Calu3 (cell line): Measurements from ENCODE around the gene PLXNB1. TPM values are rescaled to one million over a fixed set of nuclear protein-coding genes. Genes with fewer than 3 reads are reported as not detected.
A peak's percentile ranks its signal among the peaks of the same experiment; 100 is the strongest.

Experiments
- BruUV-seq: library from RNA; stranded (reverse); fragments of 400-500 nt; replicated peaks from 2 replicates; lab custom pipeline; 2021; lab: Mats Ljungman, UMichigan
- CTCF ChIA-PET: fragments of 300-600 bp; sonication (Branson Sonifier 250); formaldehyde crosslinking; loops from one replicate; lab custom pipeline; 2022; ENCODE audit warnings: antibody characterized with exemption; lab: Charles Lee
- DNase-seq: peaks from one replicate; pipeline ENCODE4 v3.0.0; 2022
- H3K27ac Mint-ChIP-seq: one replicate; pipeline ENCODE4 v1.8.0; 2022; ENCODE audit warnings: mixed read lengths; ENCODE audit not compliant: unreplicated experiment
- H3K27me3 Mint-ChIP-seq: one replicate; pipeline ENCODE4 v1.8.0; 2022; ENCODE audit warnings: mixed read lengths; ENCODE audit not compliant: unreplicated experiment
- H3K36me3 Mint-ChIP-seq: one replicate; pipeline ENCODE4 v1.8.0; 2022; ENCODE audit warnings: mild to moderate bottlenecking, moderate library complexity, mixed read lengths; ENCODE audit not compliant: insufficient read depth, unreplicated experiment
- H3K4me1 Mint-ChIP-seq: one replicate; pipeline ENCODE4 v1.8.0; 2022; ENCODE audit warnings: mild to moderate bottlenecking, low read depth, mixed read lengths; ENCODE audit not compliant: unreplicated experiment
- H3K4me3 Mint-ChIP-seq: one replicate; pipeline ENCODE4 v1.8.0; 2022; ENCODE audit warnings: mild to moderate bottlenecking, low read depth, moderate library complexity, mixed read lengths; ENCODE audit not compliant: unreplicated experiment
- H3K9me3 Mint-ChIP-seq: one replicate; pipeline ENCODE4 v1.8.0; 2022; ENCODE audit warnings: low read depth, mixed read lengths; ENCODE audit not compliant: unreplicated experiment
- CTCF ChIP-seq: fragments of 200-600 bp; IDR thresholded peaks from one replicate; pipeline ENCODE4 v1.8.0; 2022; ENCODE audit warnings: antibody characterized with exemption; ENCODE audit not compliant: unreplicated experiment
- intact Hi-C: fragments of 100-400 bp; cut with micrococcal nuclease; formaldehyde crosslinking; loops from one replicate; pipeline ENCODE4 v1.10.0; 2022; ENCODE audit not compliant: unreplicated experiment
- total RNA-seq: library from RNA; stranded (reverse); gene quantifications from 2 replicates; pipeline ENCODE4 v1.2.3, GENCODE V29; 2022

The PLXNB1 gene
- total RNA-seq, 1 experiment from 2014 or later = 174 TPM

GRCh38 chr3:48431224-48432029 is 1.5 kb upstream of the PLXNB1 start:
- CTCF ChIA-PET = no interaction called here
- Mint-ChIP-seq H3K4me1 (peaks cover 47% of the 10 kb centered on the region), H3K27ac (peak overlapping the region; percentile 89), H3K9me3 (no peaks in the 10 kb centered on the region), H3K27me3 (no peaks in the 10 kb centered on the region), H3K4me3 (peak overlapping the region; percentile 27), H3K36me3 (peaks cover 36% of the 10 kb centered on the region)
- TF ChIP-seq CTCF = no peak
- no peak for DNase-seq
- intact Hi-C loops = no loop called here
- BruUV-seq = no TSS peak

- BruUV-seq = no TSS peak
- CTCF ChIA-PET = interaction anchor here (3.3 kb wide), 1 partner anchor 30 kb away, joined by 23 read pairs; no protein-coding TSS in a partner anchor
- no peaks in the 10 kb centered on the region for H3K27me3 Mint-ChIP-seq
- no peak for DNase-seq
- peaks cover 36% of the 10 kb centered on the region for H3K36me3 Mint-ChIP-seq
- intact Hi-C loops = no loop called here
- peak overlapping the region; percentile 80 for H3K4me3 Mint-ChIP-seq
- H3K9me3 Mint-ChIP-seq = no peaks in the 10 kb centered on the region
- no peak for TF ChIP-seq CTCF
- H3K27ac Mint-ChIP-seq = peak overlapping the region; percentile 89
- H3K4me1 Mint-ChIP-seq = peaks cover 54% of the 10 kb centered on the region
Measured at GRCh38 chr3:48430708-48431101, 819 bp upstream of the PLXNB1 start.

- peak; percentile 91 for DNase-seq
- intact Hi-C loops = no loop called here
- H3K4me1 Mint-ChIP-seq = peaks cover 62% of the 10 kb centered on the region
- peak overlapping the region; percentile 89 for H3K27ac Mint-ChIP-seq
- no peak for TF ChIP-seq CTCF
- H3K9me3 Mint-ChIP-seq = no peaks in the 10 kb centered on the region
- H3K36me3 Mint-ChIP-seq = peaks cover 42% of the 10 kb centered on the region
- no TSS peak for BruUV-seq
- H3K4me3 Mint-ChIP-seq = peak overlapping the region; percentile 80
- H3K27me3 Mint-ChIP-seq = no peaks in the 10 kb centered on the region
- CTCF ChIA-PET = interaction anchor here (0.9 to 3.3 kb wide), 2 partner anchors 28 to 236 kb away, joined by 3 to 23 read pairs; no protein-coding TSS in a partner anchor
Measured at GRCh38 chr3:48429317-48429959, 448 bp downstream of the PLXNB1 start.

- TF ChIP-seq CTCF = no peak
- peak; percentile 65 for DNase-seq
- Mint-ChIP-seq H3K27ac (peak overlapping the region; percentile 77), H3K4me3 (peak overlapping the region; percentile 80), H3K36me3 (peaks cover 49% of the 10 kb centered on the region), H3K4me1 (peaks cover 64% of the 10 kb centered on the region), H3K27me3 (no peaks in the 10 kb centered on the region), H3K9me3 (no peaks in the 10 kb centered on the region)
- intact Hi-C loops = no loop called here
- CTCF ChIA-PET = interaction anchor here (0.6 to 3.3 kb wide), 3 partner anchors 12 to 1388 kb away, joined by 3 to 24 read pairs (median 23); no protein-coding TSS in a partner anchor
- no TSS peak for BruUV-seq
Measured at GRCh38 chr3:48428572-48429316, 1.1 kb downstream of the PLXNB1 start.
